Ishikawa (cell line): ENCODE data around the gene LRP1-AS.

Source experiments
- EP300 ChIP-seq: IDR thresholded peaks from 2 replicates; pipeline ENCODE4 v1.6.1; 2012; ENCODE audit warnings: borderline replicate concordance
- FOXM1 ChIP-seq: IDR thresholded peaks from 2 replicates; pipeline ENCODE4 v1.6.1; 2012; ENCODE audit warnings: low read depth, borderline replicate concordance
- MAX ChIP-seq: IDR thresholded peaks from 2 replicates; pipeline ENCODE4 v1.6.1; 2012
- RAD21 ChIP-seq: IDR thresholded peaks from 2 replicates; pipeline ENCODE4 v1.6.1; 2012; ENCODE audit warnings: low read depth
- TAF1 ChIP-seq: IDR thresholded peaks from 2 replicates; pipeline ENCODE4 v1.6.1; 2012; ENCODE audit warnings: low read depth, mild to moderate bottlenecking
- TCF12 ChIP-seq: IDR thresholded peaks from 2 replicates; pipeline ENCODE4 v1.6.1; 2012; ENCODE audit warnings: low read depth
- TEAD4 ChIP-seq: IDR thresholded peaks from 2 replicates; pipeline ENCODE4 v1.6.1; 2012
- ZBTB7A ChIP-seq: IDR thresholded peaks from 2 replicates; pipeline ENCODE4 v1.6.1; 2012; ENCODE audit warnings: low read depth
- TF ChIP-seq, protein P1 (sequence below): IDR thresholded peaks from 2 replicates; pipeline ENCODE4 v1.6.1; 2012; ENCODE audit warnings: low read depth, mild to moderate bottlenecking

Gene LRP1-AS

DNA sequence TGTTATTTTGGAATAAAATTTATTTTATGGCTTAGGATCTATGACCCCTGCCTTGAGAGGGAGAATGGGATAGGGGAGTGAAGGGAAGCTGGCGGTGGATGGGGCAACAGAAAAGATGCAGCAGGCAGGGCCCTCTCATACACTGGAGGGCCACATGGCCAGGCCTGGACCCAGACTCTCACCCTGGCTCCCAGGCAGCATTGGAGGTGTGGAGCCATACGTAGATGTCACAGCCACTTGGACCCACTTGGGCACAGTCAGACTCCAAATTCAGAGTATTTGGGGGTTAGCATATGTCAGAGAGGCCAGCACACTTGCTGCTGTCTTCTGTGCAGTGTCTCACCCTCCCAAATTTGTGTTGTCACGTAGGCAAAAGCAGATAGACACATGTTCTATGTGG is 52.0 kb downstream of the LRP1-AS start:
- TF ChIP-seq EP300, result no peak
- TF ChIP-seq, protein P1, sequence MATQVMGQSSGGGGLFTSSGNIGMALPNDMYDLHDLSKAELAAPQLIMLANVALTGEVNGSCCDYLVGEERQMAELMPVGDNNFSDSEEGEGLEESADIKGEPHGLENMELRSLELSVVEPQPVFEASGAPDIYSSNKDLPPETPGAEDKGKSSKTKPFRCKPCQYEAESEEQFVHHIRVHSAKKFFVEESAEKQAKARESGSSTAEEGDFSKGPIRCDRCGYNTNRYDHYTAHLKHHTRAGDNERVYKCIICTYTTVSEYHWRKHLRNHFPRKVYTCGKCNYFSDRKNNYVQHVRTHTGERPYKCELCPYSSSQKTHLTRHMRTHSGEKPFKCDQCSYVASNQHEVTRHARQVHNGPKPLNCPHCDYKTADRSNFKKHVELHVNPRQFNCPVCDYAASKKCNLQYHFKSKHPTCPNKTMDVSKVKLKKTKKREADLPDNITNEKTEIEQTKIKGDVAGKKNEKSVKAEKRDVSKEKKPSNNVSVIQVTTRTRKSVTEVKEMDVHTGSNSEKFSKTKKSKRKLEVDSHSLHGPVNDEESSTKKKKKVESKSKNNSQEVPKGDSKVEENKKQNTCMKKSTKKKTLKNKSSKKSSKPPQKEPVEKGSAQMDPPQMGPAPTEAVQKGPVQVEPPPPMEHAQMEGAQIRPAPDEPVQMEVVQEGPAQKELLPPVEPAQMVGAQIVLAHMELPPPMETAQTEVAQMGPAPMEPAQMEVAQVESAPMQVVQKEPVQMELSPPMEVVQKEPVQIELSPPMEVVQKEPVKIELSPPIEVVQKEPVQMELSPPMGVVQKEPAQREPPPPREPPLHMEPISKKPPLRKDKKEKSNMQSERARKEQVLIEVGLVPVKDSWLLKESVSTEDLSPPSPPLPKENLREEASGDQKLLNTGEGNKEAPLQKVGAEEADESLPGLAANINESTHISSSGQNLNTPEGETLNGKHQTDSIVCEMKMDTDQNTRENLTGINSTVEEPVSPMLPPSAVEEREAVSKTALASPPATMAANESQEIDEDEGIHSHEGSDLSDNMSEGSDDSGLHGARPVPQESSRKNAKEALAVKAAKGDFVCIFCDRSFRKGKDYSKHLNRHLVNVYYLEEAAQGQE, result no peak
- no peak for TF ChIP-seq TEAD4
- TF ChIP-seq TCF12, result no peak
- TF ChIP-seq FOXM1, result no peak
- TF ChIP-seq ZBTB7A, result no peak
- TF ChIP-seq RAD21, result no peak
- no peak for TF ChIP-seq TAF1
- no peak for TF ChIP-seq MAX
